Esophagus muscularis mucosa (tissue), 4 donors: ENCODE results near the gene ZNF440. TPM values are rescaled to one million over a fixed set of nuclear protein-coding genes. Genes with fewer than 3 reads are reported as not detected.
"Not testable (repeated sequence)": the region's sequence is repeated elsewhere in the genome, so short reads cannot be mapped to it uniquely, and the experiment has no call there.

Source experiments
- DNase-seq: peaks from one replicate; pipeline ENCODE4 v3.0.0-alpha.2; 2017; ENCODE audit errors: extremely low spot score
- H3K27ac ChIP-seq, 4 donors: fragments of 200-600 bp; sonication (generic); replicated peaks in 1 of 4; 1 replicate in 3 of 4; 2 replicates in 1 of 4; pipeline ENCODE4 v1.5.1; 2016 to 2019; ENCODE audit warnings: mild to moderate bottlenecking in 1 of 4
- H3K27me3 ChIP-seq, 4 donors: fragments of 200-600 bp; sonication (generic); one replicate each; pipeline versions ENCODE4 v1.5.1 to v1.6.0; 2016 to 2019
- H3K36me3 ChIP-seq, 4 donors: fragments of 200-600 bp; sonication (generic); one replicate each; pipeline ENCODE4 v1.5.1; 2016 to 2019
- H3K4me1 ChIP-seq, 4 donors: fragments of 200-600 bp; sonication (generic); one replicate each; pipeline ENCODE4 v1.5.1; 2016 to 2019
- H3K4me3 ChIP-seq, 4 donors: fragments of 200-600 bp; sonication (generic); 1 replicate in 2 of 4; 2 replicates in 2 of 4; pipeline ENCODE4 v1.5.1; 2016 to 2019; ENCODE audit warnings: mild to moderate bottlenecking in 4 of 4, moderate library complexity in 1 of 4
- H3K9me3 ChIP-seq, 4 donors: fragments of 200-600 bp; sonication (generic); 1 replicate in 3 of 4; 2 replicates in 1 of 4; pipeline ENCODE4 v1.5.1; 2016 to 2019
- CTCF ChIP-seq, 3 experiments: fragments of 200-600 bp in 2 of 3; fragments of 450-650 bp in 1 of 3; sonication (generic) in 2 of 3; IDR thresholded peaks; one replicate each; pipeline ENCODE4 v1.5.1; 2017 to 2019; ENCODE audit warnings: antibody characterized with exemption in 3 of 3, mild to moderate bottlenecking in 2 of 3, moderate library complexity in 1 of 3
- EP300 ChIP-seq: sonication (generic); formaldehyde crosslinking; IDR thresholded peaks from one replicate; pipeline ENCODE4 v1.6.1; 2017; ENCODE audit warnings: antibody characterized with exemption
- POLR2A ChIP-seq: fragments of 450-650 bp; IDR thresholded peaks from one replicate; pipeline ENCODE4 v1.6.1; 2017; ENCODE audit warnings: antibody characterized with exemption, moderate library complexity, mild to moderate bottlenecking, low read depth
- POLR2AphosphoS5 ChIP-seq, 2 donors: sonication (generic); formaldehyde crosslinking; IDR thresholded peaks; one replicate each; pipeline ENCODE4 v1.6.1; 2017; ENCODE audit warnings: antibody characterized with exemption in 2 of 2
- WGBS: methylation state at CpG from one replicate; pipeline ENCODE4 v1.1.5; 2018; 5-methylcytosine and 5-hydroxymethylcytosine counted together
- intact Hi-C: fragments of 100-400 bp; cut with DNase I; formaldehyde crosslinking; loops from one replicate; pipeline ENCODE4 v1.15.1; 2023
- total RNA-seq, 4 donors: library from RNA; depleted of rRNA; stranded (reverse); fragments of >200 nt; gene quantifications; one replicate each; pipeline versions ENCODE4 v1.1.0 to v1.2.1, GENCODE V29; 2016

ZNF440 gene
- total RNA-seq, 4 donors from 2014 or later, result 5.5 to 6.9 (median 6.3) TPM

GRCh38 chr19:11868188-11868587, 54.1 kb downstream of the ZNF440 start:
- peaks cover 8 to 64% (median 44%) of the 10 kb centered on the region in 4 donors for H3K9me3 ChIP-seq

GRCh38 chr19:11872624-11873023, 58.6 kb downstream of the ZNF440 start:
- no peaks in the 10 kb centered on the region for H3K27me3 ChIP-seq
- 94% methylated on average over 9 of the region's 9 CpGs for WGBS
- peaks cover 7 to 36% (median 26%) of the 10 kb centered on the region in 4 donors for H3K9me3 ChIP-seq
- no peak overlapping the region for H3K4me3 ChIP-seq
- intact Hi-C loops, result no loop called here
- DNase-seq, result no peak
- TF ChIP-seq POLR2AphosphoS5 (IDR thresholded peaks at IDR 0.05) (no peak), EP300 (no peak), POLR2A (no peak), CTCF (IDR thresholded peaks at IDR 0.05) (no peak)
- peaks cover 13 to 17% (median 15%) of the 10 kb centered on the region in 4 donors for H3K36me3 ChIP-seq
- H3K27ac ChIP-seq, result no peak overlapping the region
- H3K4me1 ChIP-seq, result no peaks in the 10 kb centered on the region

More at GRCh38 chr19:11868188-11868587, 54.1 kb downstream of the ZNF440 start:
- Histone ChIP-seq H3K27me3 (no peaks in the 10 kb centered on the region), H3K36me3 (peaks cover 27 to 45% (median 33%) of the 10 kb centered on the region in 4 donors), H3K27ac (no peak overlapping the region), H3K4me3 (no peak overlapping the region), H3K4me1 (no peaks in the 10 kb centered on the region)
- no peak for DNase-seq
- intact Hi-C loops, result no loop called here
- TF ChIP-seq EP300 (no peak), CTCF (IDR thresholded peaks at IDR 0.05) (no peak), POLR2AphosphoS5 (IDR thresholded peaks at IDR 0.05) (no peak), POLR2A (no peak)
- WGBS, result 92% methylated on average over 8 of the region's 8 CpGs

DNA sequence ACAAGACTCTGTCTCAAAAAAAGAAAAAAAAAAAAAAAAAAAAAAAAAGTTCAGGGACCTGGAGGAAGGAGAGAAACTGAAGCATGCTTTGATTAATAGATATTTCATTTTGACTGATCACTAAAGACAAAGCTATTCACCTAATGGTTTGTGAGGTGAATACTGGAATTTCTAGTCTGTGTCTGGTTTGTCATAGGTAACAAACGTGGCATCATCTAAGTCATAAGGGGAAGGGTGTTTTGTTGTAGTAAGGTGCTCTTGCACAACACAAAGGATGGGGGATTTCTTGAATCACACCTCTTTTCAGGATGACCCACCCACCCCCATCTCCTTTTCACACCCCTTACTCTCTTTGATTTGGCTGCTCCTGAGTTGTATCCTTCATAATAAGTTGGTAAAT, 59.7 kb downstream of the ZNF440 start:
- H3K27me3 ChIP-seq, result no peaks in the 10 kb centered on the region
- peaks cover 0 to 25% (median 15%) of the 10 kb centered on the region in 4 donors for H3K9me3 ChIP-seq
- H3K4me1 ChIP-seq, result no peaks in the 10 kb centered on the region
- WGBS, result 74% methylated on average over 1 of the region's 1 CpG
- peaks cover 2 to 6% (median 4%) of the 10 kb centered on the region in 4 donors for H3K36me3 ChIP-seq
- H3K4me3 ChIP-seq, result no peak overlapping the region
- intact Hi-C loops, result no loop called here
- DNase-seq, result no peak
- no peak overlapping the region for H3K27ac ChIP-seq
- TF ChIP-seq CTCF (IDR thresholded peaks at IDR 0.05) (no peak), EP300 (no peak), POLR2AphosphoS5 (IDR thresholded peaks at IDR 0.05) (no peak), POLR2A (no peak)

- not testable (repeated sequence) for H3K4me3 ChIP-seq, H3K27ac ChIP-seq, H3K9me3 ChIP-seq, H3K36me3 ChIP-seq, H3K4me1 ChIP-seq, DNase-seq, H3K27me3 ChIP-seq
- 69% methylated on average over 11 of the region's 16 CpGs for WGBS
- intact Hi-C loops, result loop anchor here (2.0 to 5.0 kb wide), 3 partner anchors 83 to 263 kb away; partner anchors contain the start of gene ZNF20
- TF ChIP-seq CTCF (IDR thresholded peaks at IDR 0.05), result peak; percentile 14 to 38 (median 30)
Measured at GRCh38 chr19:11879687-11880266, 65.7 kb downstream of the ZNF440 start.

GRCh38 chr19:11880598-11880997, 66.5 kb downstream of the ZNF440 start:
- no peak for DNase-seq
- no peaks in the 10 kb centered on the region for H3K27me3 ChIP-seq
- intact Hi-C loops, result loop anchor here (2.0 to 5.0 kb wide), 3 partner anchors 84 to 262 kb away; partner anchors contain the start of gene ZNF20
- TF ChIP-seq POLR2A (no peak), POLR2AphosphoS5 (IDR thresholded peaks at IDR 0.05) (no peak)
- H3K27ac ChIP-seq, result no peak overlapping the region
- H3K4me1 ChIP-seq, result peaks cover 0 to 7% (median 2%) of the 10 kb centered on the region in 4 donors
- WGBS, result 93% methylated on average over 12 of the region's 12 CpGs
- no peaks in the 10 kb centered on the region for H3K36me3 ChIP-seq
- no peaks in the 10 kb centered on the region for H3K9me3 ChIP-seq
- H3K4me3 ChIP-seq, result no peak overlapping the region
